GM21390 (cell line): ENCODE results near the gene MBD4.

Experiments
- ATAC-seq: cut with Tn5 transposase; IDR thresholded peaks from one replicate; pipeline ENCODE4 v1.9.1; 2021; ENCODE audit not compliant: unreplicated experiment

Gene MBD4

DNA sequence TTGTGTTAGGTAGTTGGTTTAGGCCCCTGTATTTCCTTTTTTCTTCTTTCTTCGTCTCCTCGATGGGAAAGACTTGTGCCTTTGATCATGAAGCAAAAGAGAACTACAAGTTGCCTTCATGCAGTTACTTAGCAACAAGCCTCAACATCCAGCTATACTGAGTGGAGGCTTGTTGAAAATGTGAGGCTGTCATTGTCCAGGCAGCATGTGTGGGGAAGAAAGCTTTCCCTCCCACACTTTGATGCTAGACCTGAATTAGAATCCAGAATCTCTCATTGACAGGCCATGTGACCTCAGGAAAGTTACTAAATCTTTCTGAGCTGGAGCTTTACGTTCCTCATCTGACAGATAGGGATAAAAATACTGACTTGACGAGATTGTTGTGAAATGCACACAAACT is 24.0 kb upstream of the MBD4 start:
- ATAC-seq, result no peak

DNA sequence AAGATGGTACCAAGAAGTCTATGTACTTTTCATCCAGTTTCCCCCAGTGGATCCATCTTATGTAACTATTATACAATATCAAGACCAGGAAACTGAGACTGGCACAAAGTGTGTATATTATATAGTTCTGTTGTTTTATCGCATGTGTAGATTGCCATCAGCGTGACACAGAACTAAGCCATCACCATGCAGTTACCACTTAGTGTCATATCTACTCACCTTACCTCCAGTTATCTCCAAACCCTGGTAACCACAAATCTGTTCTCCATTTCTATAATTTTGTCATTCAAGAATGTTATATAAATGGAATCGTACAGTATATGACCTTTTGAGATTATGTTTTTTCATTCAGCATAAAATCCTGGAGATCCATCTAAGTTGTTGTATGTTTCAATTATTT is 23.3 kb upstream of the MBD4 start:
- ATAC-seq, result no peak

DNA sequence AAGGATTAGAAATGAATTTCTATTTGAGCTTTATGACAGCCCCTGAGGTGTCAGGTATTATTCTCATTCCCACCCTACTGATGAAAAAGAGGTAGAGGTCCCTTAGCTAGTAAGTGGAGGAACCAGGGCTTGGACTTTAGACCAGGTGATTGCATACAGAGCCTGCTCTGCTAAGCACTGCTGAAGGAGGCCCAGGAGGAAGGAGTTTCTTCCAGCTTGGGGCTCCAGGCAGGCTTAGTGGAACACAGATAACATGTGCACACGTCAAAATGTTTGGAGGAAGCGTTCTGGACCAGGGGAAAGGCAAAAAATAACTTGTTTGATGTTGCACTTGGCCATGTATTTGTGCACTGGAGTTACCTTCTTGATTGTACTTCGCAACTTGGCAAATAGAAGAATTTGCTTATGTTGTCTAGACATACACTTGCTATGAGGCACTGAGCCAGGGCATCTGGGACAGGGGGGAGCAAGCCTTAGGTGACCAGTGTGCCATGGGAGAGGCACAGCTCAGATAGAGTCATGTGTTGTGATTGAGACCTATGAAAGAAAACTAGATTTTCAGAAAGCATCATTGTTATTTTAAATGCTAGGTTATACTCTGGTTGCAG is 22.7 kb upstream of the MBD4 start:
- no peak for ATAC-seq

DNA sequence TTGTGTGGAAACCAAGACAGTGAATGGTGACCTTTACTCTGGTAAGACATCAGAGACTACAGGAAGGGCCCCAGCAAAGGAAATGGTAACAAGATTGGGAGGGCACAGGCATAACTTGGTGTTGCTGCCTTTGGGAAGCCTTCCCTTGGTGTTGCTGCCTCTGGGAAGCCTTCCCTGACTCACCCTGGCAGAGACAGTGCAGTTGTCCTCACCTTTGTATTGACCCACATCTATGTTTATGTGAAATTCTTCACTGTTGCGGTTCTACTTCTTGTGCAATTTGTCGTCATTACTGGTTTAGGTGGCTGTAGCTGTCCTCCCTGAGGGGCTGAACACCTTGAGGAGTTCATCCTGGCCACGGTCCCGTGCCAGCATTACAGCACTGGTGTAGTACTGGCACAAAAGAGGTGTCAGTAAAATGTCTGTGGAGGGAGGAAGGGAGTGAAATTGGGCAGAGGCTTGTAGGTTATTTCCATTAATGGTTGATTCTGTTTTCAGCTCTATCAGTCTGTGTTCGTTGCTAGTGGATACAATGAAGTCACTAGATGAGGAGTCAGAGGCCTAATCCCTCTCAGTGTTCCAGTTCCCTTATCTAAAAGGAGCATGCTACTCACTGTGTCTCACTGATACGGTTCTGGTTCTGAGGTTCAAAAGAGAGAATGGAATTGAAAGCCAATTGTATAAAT is 21.9 kb upstream of the MBD4 start:
- ATAC-seq, result no peak

DNA sequence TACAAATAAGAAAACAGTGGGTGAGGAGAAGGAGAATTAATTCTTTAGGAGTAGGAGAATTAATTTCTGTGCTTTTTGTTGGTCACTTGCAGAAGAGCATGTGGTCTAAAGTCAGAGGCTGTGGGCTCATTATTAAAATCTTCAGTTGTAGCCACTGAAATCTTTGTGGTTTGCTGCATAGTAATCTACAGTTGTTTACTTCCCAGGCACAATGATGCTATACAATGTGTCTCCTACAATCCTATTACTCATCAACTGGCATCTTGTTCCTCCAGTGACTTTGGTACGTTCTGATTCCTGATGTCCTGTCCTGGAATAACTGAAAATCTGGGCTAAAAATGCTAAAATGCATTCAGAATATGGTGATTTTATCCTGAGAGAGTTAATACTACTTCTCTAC is 21.3 kb upstream of the MBD4 start:
- peak; percentile 61 for ATAC-seq

DNA sequence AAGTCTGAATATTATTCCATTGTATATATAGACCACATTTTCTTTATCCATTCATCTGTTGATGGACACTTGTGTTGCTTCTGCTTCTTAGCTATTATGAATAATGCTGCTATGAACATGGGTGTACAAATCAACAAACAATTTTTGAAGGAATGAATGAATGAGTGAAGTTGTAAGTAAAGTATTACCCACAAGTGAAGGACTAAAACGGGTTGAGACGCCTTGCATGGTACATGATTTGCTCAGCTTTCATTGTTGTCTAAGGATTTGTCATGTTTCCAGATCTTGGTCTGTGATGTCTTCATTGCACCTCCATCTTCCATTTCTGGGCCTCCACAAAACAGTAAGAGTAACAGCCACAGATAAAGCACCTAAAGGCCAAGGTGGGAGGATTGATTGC is 20.8 kb upstream of the MBD4 start:
- no peak for ATAC-seq

DNA sequence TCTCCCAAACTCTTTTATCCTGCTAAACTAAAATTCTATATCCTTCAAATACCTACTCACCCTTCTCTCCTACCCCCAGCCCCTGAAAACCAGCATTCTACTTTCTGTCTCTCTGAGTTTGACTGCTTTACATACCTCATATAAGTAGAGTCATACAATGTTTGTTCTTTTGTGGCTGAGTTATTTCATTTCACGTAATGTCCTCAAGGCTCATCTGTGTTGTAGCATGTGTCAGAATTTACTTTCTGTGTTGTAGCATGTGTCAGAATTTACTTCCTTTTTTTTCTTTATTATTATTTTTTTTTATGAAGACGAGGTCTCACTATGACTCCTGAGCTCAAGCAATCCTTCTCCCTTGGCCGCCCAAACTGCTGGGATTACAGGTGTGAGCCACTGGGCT is 20.4 kb upstream of the MBD4 start:
- no peak for ATAC-seq

DNA sequence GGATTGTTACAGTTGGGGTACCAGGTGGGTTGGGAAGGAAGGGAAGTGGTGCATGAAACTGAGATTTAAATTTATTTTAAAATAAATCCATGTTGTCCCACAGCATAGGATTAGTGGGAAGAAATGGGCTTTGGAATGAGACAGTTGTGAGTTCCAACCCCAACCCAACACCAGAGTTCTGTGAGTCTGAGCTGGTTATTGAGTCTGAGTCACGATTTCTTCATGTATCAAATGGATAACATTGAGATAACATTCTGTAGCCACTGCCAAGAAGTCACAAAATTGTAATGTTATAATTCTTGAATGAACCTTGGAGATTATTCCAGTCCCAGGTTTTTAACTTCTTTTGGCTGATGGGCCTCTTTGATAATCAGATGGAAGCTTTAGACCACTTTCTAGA is 14.0 kb upstream of the MBD4 start:
- ATAC-seq, result no peak

DNA sequence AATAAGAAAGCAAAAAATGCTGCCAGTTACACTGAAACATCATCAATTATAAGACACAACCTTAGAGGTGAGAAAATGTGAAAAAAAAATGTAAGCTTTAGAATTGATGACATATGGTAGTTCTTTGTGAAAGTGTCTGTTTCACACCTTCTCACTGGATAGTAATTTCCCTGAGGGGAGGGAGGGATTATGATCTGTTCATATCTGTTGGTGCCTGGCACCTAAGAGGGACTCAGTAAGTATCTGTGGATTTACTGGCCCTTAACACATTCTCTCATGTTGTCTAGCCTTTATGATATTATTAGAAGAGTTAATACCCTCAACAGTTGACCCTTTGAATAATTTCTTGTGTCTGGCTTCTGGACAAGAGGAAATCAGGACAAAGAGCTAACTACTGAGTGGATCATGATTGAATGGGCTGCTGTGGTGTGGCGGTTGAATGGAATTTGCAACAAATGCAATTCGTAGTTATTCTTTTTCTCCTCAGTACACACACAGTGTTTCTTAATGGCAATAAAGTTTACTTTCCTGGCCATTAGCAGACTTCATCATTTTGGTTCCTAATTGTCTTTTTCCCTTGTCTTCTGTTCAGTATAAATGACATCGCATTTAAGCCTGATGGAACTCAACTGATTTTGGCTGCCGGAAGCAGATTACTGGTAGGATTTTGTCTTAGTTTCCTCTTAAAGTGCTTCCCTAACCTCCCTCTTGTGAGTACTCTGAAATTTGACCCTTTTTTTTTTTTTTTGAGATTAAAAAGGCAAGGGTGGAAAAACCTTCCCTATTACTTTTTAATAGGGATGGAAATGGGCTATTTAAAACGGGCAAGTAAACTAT is 9.7 kb upstream of the MBD4 start:
- ATAC-seq, result no peak

DNA sequence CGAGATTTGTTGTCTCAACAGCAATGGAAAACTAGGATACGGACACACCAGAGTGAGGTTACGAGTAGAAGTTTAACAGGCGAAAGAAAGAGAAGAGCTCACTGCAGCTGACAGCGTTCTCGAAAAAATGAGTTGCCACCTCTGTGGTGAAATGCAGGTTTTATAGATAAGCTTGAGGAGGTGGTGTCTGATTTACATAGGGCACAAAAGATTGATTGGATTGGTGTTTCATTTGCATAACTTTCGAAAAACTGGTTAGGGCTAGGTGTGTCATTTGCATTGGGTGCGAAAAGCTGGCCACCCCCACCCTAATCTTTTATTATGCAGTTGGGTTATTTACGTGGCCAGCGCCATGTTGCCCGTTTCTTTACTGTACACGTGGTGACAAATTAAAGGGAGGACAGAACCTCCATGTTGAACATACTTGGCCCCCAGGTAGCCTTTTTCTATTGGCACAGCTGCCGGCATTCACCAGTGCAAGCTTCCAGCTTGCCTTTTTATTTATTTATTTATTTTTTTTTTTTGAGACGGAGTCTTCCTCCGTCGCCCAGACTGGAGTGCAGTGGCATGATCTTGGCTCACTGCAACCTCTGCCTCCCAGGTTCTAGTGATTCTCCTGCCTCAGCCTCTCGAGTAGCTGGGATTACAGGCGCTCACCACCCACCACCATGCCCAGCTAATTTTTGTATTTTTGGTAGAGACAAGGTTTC is 8.6 kb upstream of the MBD4 start:
- no peak for ATAC-seq

DNA sequence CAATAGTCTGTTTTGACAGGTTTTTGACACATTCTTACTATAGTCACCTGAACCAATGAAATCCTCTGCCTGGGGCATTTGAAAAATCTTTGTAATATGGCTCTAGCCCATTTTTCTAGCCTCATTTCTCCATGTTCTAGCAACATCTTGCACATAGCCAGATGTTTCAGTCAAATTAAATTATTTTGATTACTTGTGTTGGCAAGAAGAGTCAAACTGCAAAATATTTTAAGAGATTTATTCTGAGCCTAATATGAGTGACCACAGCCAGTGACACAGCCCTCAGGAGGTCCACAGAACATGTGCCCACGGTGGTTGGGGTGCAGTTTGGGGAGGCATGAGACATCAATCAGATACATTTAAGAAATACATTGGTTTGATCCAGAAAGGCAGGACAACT is 7.2 kb upstream of the MBD4 start:
- no peak for ATAC-seq

DNA sequence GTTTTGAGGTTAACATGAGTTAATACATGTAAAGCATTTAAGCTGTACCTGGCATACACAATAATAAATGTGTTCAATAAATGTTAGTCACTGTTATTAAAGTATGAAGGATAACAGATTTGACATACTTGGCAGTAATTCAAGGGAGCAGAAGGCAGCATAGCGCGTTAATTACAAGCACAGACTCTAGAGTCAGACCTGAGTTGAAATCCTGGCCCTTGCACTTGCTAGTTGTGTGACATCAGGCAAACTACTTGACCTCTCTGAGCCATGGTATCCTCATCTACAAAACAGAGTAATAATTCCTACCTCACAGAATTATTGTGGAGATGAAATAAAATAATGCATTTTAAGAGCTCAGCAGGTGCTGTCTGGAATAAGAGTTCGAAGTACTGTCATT is 5.7 kb upstream of the MBD4 start:
- no peak for ATAC-seq

DNA sequence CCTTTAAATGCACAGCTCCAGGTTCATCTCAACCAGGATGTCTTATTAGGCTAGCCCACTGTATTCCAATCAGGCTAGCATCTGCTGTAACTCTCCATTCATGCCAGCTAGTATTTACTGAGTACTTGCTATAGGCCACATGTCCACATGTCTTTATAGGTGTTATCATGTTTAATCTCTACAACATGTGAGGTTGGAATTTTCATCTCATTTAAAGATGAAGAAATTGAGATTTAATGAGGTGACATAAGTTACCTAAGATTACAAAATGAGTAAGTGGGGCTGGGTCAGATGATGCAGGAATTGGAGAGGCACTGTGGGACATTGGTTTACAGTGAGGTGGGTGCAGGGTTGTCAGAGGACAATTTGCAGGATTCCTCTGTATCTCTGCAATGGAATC is 3.2 kb upstream of the MBD4 start:
- no peak for ATAC-seq

DNA sequence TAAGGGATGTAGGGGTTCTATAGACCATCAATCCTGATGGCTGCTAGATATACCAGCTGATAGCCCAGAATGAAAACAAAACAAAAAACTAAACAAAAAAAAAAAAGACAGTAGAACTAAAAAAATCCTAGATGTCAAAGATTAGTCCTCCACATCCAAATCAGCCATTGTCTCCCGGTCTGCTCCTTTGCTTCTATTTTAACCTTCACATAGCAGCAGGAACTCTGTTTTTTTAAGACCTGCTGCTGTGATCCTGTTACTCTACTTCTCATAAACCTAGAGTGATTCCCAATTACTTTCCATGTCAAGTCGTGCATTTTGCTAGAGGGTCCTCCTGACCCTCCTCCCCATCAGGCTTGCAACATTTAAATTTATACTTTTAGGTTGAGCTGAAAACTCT is 2.7 kb upstream of the MBD4 start:
- ATAC-seq, result no peak

DNA sequence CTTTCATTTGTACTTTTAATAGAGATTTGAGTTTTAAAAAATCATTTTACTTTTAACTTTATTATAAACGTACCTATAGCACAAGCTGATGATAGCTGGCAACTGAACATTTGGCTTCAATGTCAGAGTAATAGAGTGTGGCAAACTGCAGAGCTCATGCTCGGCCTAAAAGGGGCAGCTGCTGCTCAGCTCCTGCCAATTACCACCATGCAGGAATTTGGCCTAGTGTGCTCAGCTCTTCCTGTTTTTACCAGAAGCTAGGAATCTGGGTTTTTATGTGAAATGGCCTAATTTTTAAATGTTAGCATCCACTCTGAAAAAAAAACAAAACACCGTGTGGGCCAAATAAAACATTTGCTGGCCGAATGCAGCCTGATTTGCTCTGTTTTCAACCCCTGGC is 2.0 kb upstream of the MBD4 start:
- no peak for ATAC-seq

DNA sequence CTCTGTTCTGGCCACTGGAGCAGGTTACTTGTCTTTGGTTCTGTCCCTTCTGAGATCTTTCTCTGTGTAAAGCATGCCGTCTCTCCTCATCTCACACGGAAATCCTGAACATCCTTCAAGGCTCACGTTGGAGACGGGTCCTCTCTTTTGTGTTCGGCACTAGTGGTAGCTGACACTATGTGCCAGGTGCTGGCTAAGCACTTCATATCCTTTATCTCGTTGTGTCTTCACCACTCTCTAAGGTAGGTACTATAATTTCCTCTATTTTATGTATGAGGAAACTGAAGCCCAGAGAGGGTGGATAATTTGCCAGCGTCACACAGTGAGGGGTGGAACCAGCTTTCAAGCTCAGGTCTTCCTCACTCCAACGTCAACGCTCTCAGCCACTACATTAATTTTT is 1.5 kb upstream of the MBD4 start:
- no peak for ATAC-seq

DNA sequence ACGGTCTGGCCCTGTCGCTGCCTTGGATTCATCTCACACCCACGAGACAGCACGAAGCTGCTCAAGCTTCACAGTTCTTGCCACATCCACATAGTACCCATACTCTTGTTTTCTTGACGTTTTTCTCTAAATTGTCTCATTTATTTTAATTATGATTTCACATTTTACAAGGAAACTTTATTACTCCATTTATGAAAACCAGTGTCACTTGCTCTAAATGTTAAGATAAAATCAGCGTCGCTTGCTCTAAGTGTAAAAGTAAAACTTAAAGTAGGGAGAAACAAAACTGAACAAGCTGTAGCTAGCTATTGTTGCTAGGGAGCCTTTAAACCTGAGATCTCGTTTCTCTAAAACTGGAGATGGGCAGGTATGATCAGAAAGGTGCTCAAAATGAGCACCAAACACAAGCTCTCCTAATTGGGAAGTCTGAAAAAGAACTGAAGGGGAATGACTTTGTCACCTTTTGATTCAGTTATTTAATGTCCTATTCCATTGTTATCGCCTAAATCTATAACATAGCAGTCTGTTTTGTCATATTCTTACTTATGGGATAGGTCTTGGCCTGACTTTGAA is 956 bp upstream of the MBD4 start:
- ATAC-seq, result no peak

DNA sequence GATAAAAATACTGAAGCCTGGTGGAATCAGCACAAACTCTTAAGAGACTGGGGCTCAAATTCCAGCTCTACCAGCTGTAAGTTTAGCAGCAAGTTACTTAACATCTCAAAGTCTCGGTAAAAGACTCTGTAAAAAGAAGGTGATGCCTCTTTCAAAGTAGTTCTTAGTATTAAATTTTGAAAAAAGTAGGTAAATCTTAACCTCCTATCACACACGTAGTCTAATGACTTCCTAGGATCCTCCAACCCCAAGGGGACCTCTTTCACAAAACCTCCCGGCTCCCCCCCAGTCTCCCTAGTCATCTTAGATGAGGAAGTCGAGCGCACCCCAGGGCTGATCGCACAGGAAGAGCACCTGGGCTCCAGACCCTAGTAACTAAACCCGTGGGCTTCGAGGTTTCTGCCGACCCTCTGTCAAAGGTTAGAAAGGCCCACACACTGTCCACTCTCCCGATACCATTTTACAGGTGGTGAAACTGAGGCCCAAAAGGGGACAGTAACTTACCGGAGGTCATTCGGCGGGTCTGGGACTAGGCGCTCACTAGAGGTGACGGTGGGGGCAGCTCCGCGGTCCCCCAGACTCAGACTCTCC is 427 bp downstream of the MBD4 start:
- no peak for ATAC-seq

DNA sequence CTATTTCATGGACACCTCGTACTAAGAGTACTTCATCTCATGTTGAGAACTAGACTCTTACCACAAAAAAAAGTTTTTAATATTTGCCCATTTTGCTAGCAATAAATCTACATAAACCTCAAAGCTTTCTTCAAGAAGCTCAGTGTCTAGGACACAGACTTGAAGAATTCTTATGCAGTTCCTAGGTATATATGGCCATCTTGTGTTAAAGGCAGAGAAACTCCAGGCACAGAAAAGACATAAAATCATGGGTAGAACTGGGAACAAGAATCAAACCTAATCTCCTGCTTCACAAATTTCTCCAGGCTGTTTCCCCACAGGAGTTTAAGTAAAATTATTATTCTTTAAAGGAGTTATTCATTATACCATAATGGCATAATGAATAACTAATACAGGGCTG is 4.4 kb downstream of the MBD4 start:
- ATAC-seq, result no peak

DNA sequence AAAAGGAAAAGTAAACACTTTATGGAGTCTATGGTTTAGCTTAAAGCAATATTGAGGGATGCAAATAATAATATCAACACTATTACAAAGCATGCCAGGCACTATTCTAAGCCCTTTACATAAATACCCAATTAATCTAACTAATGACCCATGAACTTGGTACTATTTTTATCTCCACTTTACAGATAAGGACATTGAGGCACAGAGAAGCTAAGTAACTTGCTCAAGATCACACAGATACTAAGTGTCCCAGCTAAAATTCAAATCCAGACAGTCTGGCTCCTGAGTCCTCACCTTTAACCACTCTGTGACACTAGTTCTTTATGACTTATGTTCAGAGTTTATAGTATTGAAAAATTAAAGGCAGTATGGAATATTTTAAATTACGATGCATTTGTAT is 5.6 kb downstream of the MBD4 start:
- ATAC-seq, result no peak

DNA sequence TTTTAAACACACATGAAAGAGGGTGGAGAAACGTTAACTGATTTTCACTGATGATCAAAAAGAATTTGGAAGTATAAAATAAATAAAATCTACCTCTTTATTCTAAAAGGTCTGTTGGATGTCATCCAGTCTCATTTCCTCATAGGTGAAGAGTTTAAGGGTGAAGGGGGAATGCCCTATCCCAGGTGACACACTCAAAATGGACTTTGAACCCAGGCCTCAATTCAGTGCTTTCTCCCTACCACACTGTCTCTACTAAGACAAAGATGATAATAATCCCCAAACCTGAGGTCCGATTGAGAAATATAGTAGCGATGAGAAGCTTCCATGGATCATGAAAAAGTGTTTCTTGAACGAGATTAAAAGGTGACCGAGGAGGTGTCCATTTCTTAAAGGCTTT is 6.2 kb downstream of the MBD4 start:
- no peak for ATAC-seq
